ENCODE results near the gene MECP2.
A peak's percentile ranks its signal among the peaks of the same experiment; 100 is the strongest.

- TF ChIP-seq CTCF (IDR thresholded peaks at IDR 0.05) (peak; percentile 61), EZH2 (IDR thresholded peaks at IDR 0.05) (no peak)
These were observed 46.2 kb downstream of the MECP2 start for GRCh38 chrX:154051201-154051810.

Measured in neural progenitor cell (in vitro differentiated cells).